HepG2 (cell line): ENCODE results near the gene TEX26. TPM values are rescaled to one million over a fixed set of nuclear protein-coding genes. Genes with fewer than 3 reads are reported as not detected.

ENCODE experiments used
- ATAC-seq: fragments of 200-7000 bp; cut with Tn5 transposase; 3 replicates; pipeline ENCODE4 v1.9.1; 2020; ENCODE audit warnings: mild to moderate bottlenecking, moderate library complexity
- BruUV-seq: library from RNA; stranded (reverse); fragments of 400-500 nt; replicated peaks from 2 replicates; lab custom pipeline; 2021; lab: Mats Ljungman, UMichigan
- CTCF ChIA-PET: fragments of 300-600 bp; formaldehyde crosslinking; extraction: SDS; loops from one replicate; lab custom pipeline; 2021; ENCODE audit warnings: low total read pairs, inconsistent platforms, low intra/inter-chr PET ratio; lab: Yijun Ruan, JAX
- POLR2A ChIA-PET: fragments of 350-600 bp; sonication (Branson Sonifier 250); formaldehyde crosslinking; loops from one replicate; lab custom pipeline; 2020; ENCODE audit warnings: antibody characterized with exemption, inconsistent platforms; lab: Yijun Ruan, JAX
- DNase-seq: peaks from one replicate; pipeline ENCODE4 v3.0.0-alpha.2; 2015; ENCODE audit warnings: low spot score
- FAIRE-seq: peaks from 3 replicates; lab custom pipeline; 2011; peaks lifted over from hg19 to GRCh38; lab: Jason Lieb, UNC
- H2AFZ ChIP-seq: one replicate; pipeline ENCODE4 v1.6.1; 2011; ENCODE audit warnings: low read length, inconsistent platforms
- H3K27ac ChIP-seq: fragments of 300-600 bp; 3 replicates; pipeline ENCODE4 v1.8.0; 2011; ENCODE audit warnings: mixed run types, mild to moderate bottlenecking, mixed read lengths, low read length, inconsistent platforms; ENCODE audit not compliant: insufficient read depth; ENCODE audit errors: extremely low read length
- H3K27me3 ChIP-seq, 2 experiments: fragments of 200-600 bp in 1 of 2; 2 replicates in 1 of 2; 3 replicates in 1 of 2; pipeline versions ENCODE4 v1.6.0 to v1.8.0; 2011; ENCODE audit warnings: low read length in 2 of 2, mild to moderate bottlenecking in 2 of 2, moderate library complexity in 2 of 2, inconsistent platforms in 1 of 2; ENCODE audit not compliant: insufficient read depth in 2 of 2, control insufficient read depth in 1 of 2
- H3K36me3 ChIP-seq, 2 experiments: fragments of 200-600 bp in 1 of 2; replicated peaks in 1 of 2; 2 replicates in 1 of 2; 3 replicates in 1 of 2; pipeline versions ENCODE4 v1.5.1 to v1.8.0; 2011; ENCODE audit warnings: low read length in 2 of 2, inconsistent platforms in 1 of 2; ENCODE audit not compliant: insufficient read depth in 2 of 2, control insufficient read depth in 1 of 2
- H3K4me1 ChIP-seq: 2 replicates; pipeline ENCODE4 v1.5.1; 2012; ENCODE audit warnings: low read length, inconsistent platforms; ENCODE audit not compliant: insufficient read depth
- H3K4me2 ChIP-seq: 2 replicates; pipeline ENCODE4 v1.6.0; 2011; ENCODE audit warnings: low read depth, low read length, inconsistent platforms
- H3K4me3 ChIP-seq, 3 experiments: fragments of 200-600 bp in 1 of 3; sonication (generic), shearing (Covaris generic) in 1 of 3; replicated peaks in 1 of 3; 2 replicates each; pipeline ENCODE4 v1.5.1; 2011 to 2016; ENCODE audit warnings: low read length in 3 of 3, inconsistent platforms in 2 of 3, low read depth in 2 of 3, mild to moderate bottlenecking in 2 of 3, control low read depth in 1 of 3, mixed read lengths in 1 of 3; ENCODE audit not compliant: insufficient read depth in 1 of 3
- H3K79me2 ChIP-seq: one replicate; pipeline ENCODE4 v1.6.1; 2011; ENCODE audit warnings: low read length, inconsistent platforms; ENCODE audit not compliant: insufficient read depth
- H3K9ac ChIP-seq: 2 replicates; pipeline ENCODE4 v1.6.0; 2011; ENCODE audit warnings: mild to moderate bottlenecking, low read depth, low read length, inconsistent platforms; ENCODE audit not compliant: insufficient read depth
- H3K9me3 ChIP-seq: 2 replicates; pipeline ENCODE4 v1.5.1; 2012; ENCODE audit warnings: mild to moderate bottlenecking, low read length
- H4K20me1 ChIP-seq: 2 replicates; pipeline ENCODE4 v1.6.0; 2011; ENCODE audit warnings: inconsistent platforms, mild to moderate bottlenecking, low read length, moderate library complexity; ENCODE audit not compliant: insufficient read depth
- MTA1 ChIP-seq: sonication (generic); formaldehyde crosslinking; IDR thresholded peaks from 2 replicates; pipeline ENCODE4 v1.4.0; 2020; ENCODE audit warnings: missing genetic modification reagents, mild to moderate bottlenecking, borderline replicate concordance
- MTF2 ChIP-seq: sonication (generic); formaldehyde crosslinking; IDR thresholded peaks from 2 replicates; pipeline ENCODE4 v1.5.0; 2020; ENCODE audit warnings: missing genetic modification reagents, borderline replicate concordance
- NFAT5 ChIP-seq: sonication (generic); formaldehyde crosslinking; IDR thresholded peaks from 2 replicates; pipeline ENCODE4 v1.4.0; 2020; ENCODE audit warnings: missing genetic modification reagents
- NFYB ChIP-seq: sonication (generic); formaldehyde crosslinking; IDR thresholded peaks from 2 replicates; pipeline ENCODE4 v1.4.0; 2020; ENCODE audit warnings: missing genetic modification reagents
- RELA ChIP-seq: sonication (generic); formaldehyde crosslinking; IDR thresholded peaks from 2 replicates; pipeline ENCODE4 v1.4.0; 2020; ENCODE audit warnings: missing genetic modification reagents
- SNRNP70 ChIP-seq: fragments of 200-400 bp; formaldehyde crosslinking; IDR thresholded peaks from 2 replicates; pipeline ENCODE4 v1.6.1; 2017; ENCODE audit warnings: mild to moderate bottlenecking, low read depth, low read length, moderate library complexity
- ZNF615 ChIP-seq: sonication (generic); formaldehyde crosslinking; IDR thresholded peaks from 2 replicates; pipeline ENCODE4 v1.5.0; 2020; ENCODE audit warnings: mild to moderate bottlenecking, missing genetic modification reagents, borderline replicate concordance
- ZSCAN20 ChIP-seq: sonication (generic); formaldehyde crosslinking; IDR thresholded peaks from 2 replicates; pipeline ENCODE4 v1.4.0; 2020; ENCODE audit warnings: missing genetic modification reagents, mild to moderate bottlenecking, borderline replicate concordance
- WGBS: methylation state at CpG from one replicate; pipeline ENCODE4 v1.1.6; 2017; ENCODE audit warnings: low lambda C conversion rate; 5-methylcytosine and 5-hydroxymethylcytosine counted together
- in situ Hi-C: cut with HindIII; loops from 2 replicates; pipeline ENCODE4 v1.10.0; 2017; ENCODE audit warnings: low pct_unique_long_range_greater_than_20kb; ENCODE audit not compliant: extremely low pct_ligation_motif_present
- intact Hi-C: fragments of 100-400 bp; cut with micrococcal nuclease; formaldehyde crosslinking; loops from one replicate; pipeline ENCODE4 v1.10.0; 2022; ENCODE audit not compliant: unreplicated experiment
- polyA plus RNA-seq, 8 experiments: library from polyadenylated mRNA; depleted of rRNA in 3 of 8; stranded (reverse) in 7 of 8; unstranded in 1 of 8; fragments of >200 nt; fragmentation: Illumina TruSeq in 4 of 8; extraction: Trizol in 4 of 8; gene quantifications; 2 replicates each; pipeline versions ENCODE4 v1.2.1 to v1.2.3, GENCODE V29; 2011 to 2016; ENCODE audit warnings: low read depth in 4 of 8, missing spikeins in 1 of 8, mixed read lengths in 1 of 8; ENCODE audit not compliant: insufficient read depth in 1 of 8
- total RNA-seq, 5 experiments: library from RNA; depleted of rRNA; stranded (reverse); fragments of >200 nt; fragmentation: Illumina TruSeq; extraction: Trizol; gene quantifications; 2 replicates each; pipeline ENCODE4 v1.2.3, GENCODE V29; 2016; ENCODE audit warnings: low read depth in 1 of 5
- TF ChIP-seq, protein P1 (sequence below), 2 experiments: fragments of 450-650 bp in 1 of 2; sonication (generic) in 1 of 2; formaldehyde crosslinking in 1 of 2; IDR thresholded peaks; 2 replicates each; pipeline versions ENCODE4 v1.6.1 to v1.8.0; 2016 to 2022; ENCODE audit warnings: antibody characterized with exemption in 1 of 2, mild to moderate bottlenecking in 1 of 2, missing genetic modification reagents in 1 of 2

The TEX26 gene
- total and polyA plus RNA-seq, 2 of the 13 experiments (the other 11 are each of a cell fraction or from before 2014, with no cell fraction given), result not detected

DNA sequence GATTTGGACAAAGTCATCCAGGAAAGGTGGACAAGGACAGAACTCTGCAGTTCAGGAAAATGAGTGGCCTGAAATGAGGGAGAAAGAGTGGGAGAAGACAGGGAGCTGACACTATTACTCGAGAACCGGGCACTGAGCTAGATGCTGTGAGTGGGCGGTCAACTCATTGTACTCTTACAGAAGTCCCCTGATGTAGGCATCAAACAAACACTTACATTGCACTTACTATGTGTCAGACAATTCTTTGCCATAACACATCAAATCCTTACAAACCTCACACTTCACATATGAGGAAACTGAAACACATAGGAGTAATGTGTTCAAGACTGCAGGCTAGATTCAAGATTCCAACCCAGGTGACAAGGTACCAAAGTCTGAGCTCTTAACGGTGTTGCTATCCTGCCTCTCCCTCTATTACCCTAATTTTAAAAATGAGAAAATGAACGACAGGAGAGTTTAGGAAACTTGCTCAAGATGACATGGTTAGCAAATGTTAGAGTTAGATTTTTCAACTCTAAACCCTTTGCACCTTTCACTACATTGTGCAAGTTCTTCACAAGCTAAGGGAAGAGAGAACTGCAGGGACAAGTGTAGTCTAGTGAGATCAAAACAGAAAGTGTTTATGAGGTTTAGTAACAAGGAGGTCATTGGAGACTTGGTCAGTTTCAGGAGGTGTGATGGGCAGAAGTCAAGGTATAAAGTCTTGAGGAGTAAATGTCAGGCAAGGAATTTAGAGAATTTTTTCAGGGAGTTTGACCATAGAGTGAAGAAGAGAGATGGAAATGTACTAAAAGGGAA is 31.3 kb upstream of the TEX26 start:
- Histone ChIP-seq H3K79me2 (no peaks in the 10 kb centered on the region), H3K9ac (no peak overlapping the region), H2AFZ (peak overlapping the region; percentile 48), H3K27me3 (peaks cover 0 to 11% of the 10 kb centered on the region in 2 experiments; a peak in 1 of 5 replicates), H3K4me2 (no peak overlapping the region), H3K27ac (no peak overlapping the region), H3K4me1 (peaks cover 24% of the 10 kb centered on the region), H4K20me1 (no peaks in the 10 kb centered on the region), H3K9me3 (no peaks in the 10 kb centered on the region), H3K4me3 (no peak overlapping the region), H3K36me3 (no peaks in the 10 kb centered on the region)
- DNase-seq, result no peak
- ChIA-PET CTCF (no interaction called here), POLR2A (no interaction called here)
- ATAC-seq, result no peak
- no TSS peak for BruUV-seq
- 31% methylated on average over 5 of the region's 5 CpGs for WGBS
- no peak for FAIRE-seq
- intact Hi-C loops (no loop called here), in situ Hi-C loops (no loop called here)
- no peak for TF ChIP-seq ZNF615 (CRISPR knock-in tag)
- no peak for TF ChIP-seq MTF2 (CRISPR knock-in tag)
- TF ChIP-seq ZSCAN20 (CRISPR knock-in tag), result no peak
- no peak for TF ChIP-seq NFAT5 (CRISPR knock-in tag)
- no peak for TF ChIP-seq NFYB (CRISPR knock-in tag)
- TF ChIP-seq MTA1 (CRISPR knock-in tag), result no peak
- TF ChIP-seq, protein P1, sequence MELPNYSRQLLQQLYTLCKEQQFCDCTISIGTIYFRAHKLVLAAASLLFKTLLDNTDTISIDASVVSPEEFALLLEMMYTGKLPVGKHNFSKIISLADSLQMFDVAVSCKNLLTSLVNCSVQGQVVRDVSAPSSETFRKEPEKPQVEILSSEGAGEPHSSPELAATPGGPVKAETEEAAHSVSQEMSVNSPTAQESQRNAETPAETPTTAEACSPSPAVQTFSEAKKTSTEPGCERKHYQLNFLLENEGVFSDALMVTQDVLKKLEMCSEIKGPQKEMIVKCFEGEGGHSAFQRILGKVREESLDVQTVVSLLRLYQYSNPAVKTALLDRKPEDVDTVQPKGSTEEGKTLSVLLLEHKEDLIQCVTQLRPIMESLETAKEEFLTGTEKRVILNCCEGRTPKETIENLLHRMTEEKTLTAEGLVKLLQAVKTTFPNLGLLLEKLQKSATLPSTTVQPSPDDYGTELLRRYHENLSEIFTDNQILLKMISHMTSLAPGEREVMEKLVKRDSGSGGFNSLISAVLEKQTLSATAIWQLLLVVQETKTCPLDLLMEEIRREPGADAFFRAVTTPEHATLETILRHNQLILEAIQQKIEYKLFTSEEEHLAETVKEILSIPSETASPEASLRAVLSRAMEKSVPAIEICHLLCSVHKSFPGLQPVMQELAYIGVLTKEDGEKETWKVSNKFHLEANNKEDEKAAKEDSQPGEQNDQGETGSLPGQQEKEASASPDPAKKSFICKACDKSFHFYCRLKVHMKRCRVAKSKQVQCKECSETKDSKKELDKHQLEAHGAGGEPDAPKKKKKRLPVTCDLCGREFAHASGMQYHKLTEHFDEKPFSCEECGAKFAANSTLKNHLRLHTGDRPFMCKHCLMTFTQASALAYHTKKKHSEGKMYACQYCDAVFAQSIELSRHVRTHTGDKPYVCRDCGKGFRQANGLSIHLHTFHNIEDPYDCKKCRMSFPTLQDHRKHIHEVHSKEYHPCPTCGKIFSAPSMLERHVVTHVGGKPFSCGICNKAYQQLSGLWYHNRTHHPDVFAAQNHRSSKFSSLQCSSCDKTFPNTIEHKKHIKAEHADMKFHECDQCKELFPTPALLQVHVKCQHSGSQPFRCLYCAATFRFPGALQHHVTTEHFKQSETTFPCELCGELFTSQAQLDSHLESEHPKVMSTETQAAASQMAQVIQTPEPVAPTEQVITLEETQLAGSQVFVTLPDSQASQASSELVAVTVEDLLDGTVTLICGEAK (IDR thresholded peaks at IDR 0.05), result no peak
- TF ChIP-seq, protein P1 (CRISPR knock-in tag; IDR thresholded peaks at IDR 0.05), result no peak
- no peak for TF ChIP-seq SNRNP70
- TF ChIP-seq RELA (CRISPR knock-in tag), result no peak
